ENCODE results near the gene FAM53B.

Gene FAM53B

GRCh38 chr10:124741922-124742412 is 2.2 kb downstream of the FAM53B start:
- DNase-seq = no peak

GRCh38 chr10:124741281-124741921 is 2.8 kb downstream of the FAM53B start:
- DNase-seq = peak; percentile 75 to 80

- DNase-seq = peak in 1 of 2 donors; percentile 50
Observed at GRCh38 chr10:124740369-124741280, 3.6 kb downstream of the FAM53B start.

GRCh38 chr10:124739986-124740368 is 4.2 kb downstream of the FAM53B start:
- peak in 1 of 2 donors; percentile 40 for DNase-seq

- no peak for DNase-seq
Observed at GRCh38 chr10:124739119-124739921, 4.9 kb downstream of the FAM53B start.

- no peak for DNase-seq
Observed at GRCh38 chr10:124738441-124738840, 5.7 kb downstream of the FAM53B start.

GRCh38 chr10:124737708-124738107 is 6.5 kb downstream of the FAM53B start:
- DNase-seq = no peak

GRCh38 chr10:124737221-124737620 is 7.0 kb downstream of the FAM53B start:
- DNase-seq = no peak

- DNase-seq = no peak
Observed at GRCh38 chr10:124736491-124737136, 7.6 kb downstream of the FAM53B start.

- DNase-seq = no peak
Observed at GRCh38 chr10:124735491-124736286, 8.5 kb downstream of the FAM53B start.

GRCh38 chr10:124734311-124735166 is 9.6 kb downstream of the FAM53B start:
- DNase-seq = peak in 1 of 2 donors; percentile 35

GRCh38 chr10:124733571-124734245 is 10.5 kb downstream of the FAM53B start:
- no peak for DNase-seq

- peak; percentile 45 to 58 for DNase-seq
Observed at GRCh38 chr10:124732931-124733570, 11.1 kb downstream of the FAM53B start.

GRCh38 chr10:124731551-124731950 is 12.6 kb downstream of the FAM53B start:
- DNase-seq = no peak

GRCh38 chr10:124730790-124731189 is 13.4 kb downstream of the FAM53B start:
- no peak for DNase-seq

- no peak for DNase-seq
Observed at GRCh38 chr10:124728830-124729661, 15.1 kb downstream of the FAM53B start.

GRCh38 chr10:124728071-124728829 is 15.9 kb downstream of the FAM53B start:
- DNase-seq = no peak

Measured in CD4-positive, alpha-beta T cell treated with Interleukin-1 beta for 1 hour (primary cell).